ENCODE results near the gene ZMYM5. TPM values are rescaled to one million over a fixed set of nuclear protein-coding genes. Genes with fewer than 3 reads are reported as not detected.
A peak's percentile ranks its signal among the peaks of the same experiment; 100 is the strongest.
"Not testable (repeated sequence)": the region's sequence is repeated elsewhere in the genome, so short reads cannot be mapped to it uniquely, and the experiment has no call there.

Gene ZMYM5
- 24.5 TPM for polyA plus RNA-seq (2012; ENCODE audit: insufficient read depth, insufficient read length, low read depth)

DNA sequence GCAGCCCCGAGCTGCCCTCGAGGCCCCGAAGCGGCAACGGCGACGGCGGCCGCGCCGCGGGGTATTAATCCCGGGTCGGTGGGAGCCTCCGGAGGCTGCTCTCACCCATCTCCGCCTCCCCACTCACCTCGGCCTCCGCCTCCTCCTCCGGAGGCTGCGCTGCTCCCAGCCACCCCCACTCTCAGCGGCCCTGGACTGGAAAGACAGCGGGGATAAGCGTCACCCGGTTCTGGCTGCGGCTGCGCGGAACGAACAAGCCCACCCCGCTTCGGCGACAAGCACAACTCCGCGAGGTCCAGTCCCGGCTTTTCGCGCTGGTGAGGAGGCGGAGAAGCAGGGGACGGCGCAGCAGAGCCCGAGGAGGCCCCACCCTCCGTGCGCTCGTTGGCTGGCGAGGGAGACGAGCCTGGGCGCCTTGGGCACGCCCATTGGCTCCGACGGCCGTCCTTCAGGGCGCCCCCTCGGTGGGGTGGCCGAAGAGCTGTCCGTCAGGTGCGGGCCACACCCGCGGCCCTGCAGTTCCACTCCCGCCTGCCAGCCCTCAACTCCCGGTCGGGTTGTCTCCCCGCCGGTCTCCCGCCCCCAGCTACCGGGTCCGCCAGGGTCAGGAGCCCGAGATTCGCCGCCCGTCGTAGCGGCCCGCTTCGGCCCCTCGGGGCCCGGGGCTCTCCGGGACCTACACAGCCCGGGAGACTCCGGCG is at the start of gene ZMYM5:
Gene ZMYM5, minus strand, starts transcription at position 327 of the 701 bp plus-strand sequence. CDS start 11,469 bp downstream, outside the sequence.
- no peaks in the 10 kb centered on the region for H3K27me3 ChIP-seq
- H3K36me3 ChIP-seq: peaks cover 7% of the 10 kb centered on the region
- no peaks in the 10 kb centered on the region for H3K9me3 ChIP-seq
- peak within 1 kb of the TSS; percentile 94 for H3K4me3 ChIP-seq (ENCODE audit: low read depth, low read length)
- TF ChIP-seq, protein P1, sequence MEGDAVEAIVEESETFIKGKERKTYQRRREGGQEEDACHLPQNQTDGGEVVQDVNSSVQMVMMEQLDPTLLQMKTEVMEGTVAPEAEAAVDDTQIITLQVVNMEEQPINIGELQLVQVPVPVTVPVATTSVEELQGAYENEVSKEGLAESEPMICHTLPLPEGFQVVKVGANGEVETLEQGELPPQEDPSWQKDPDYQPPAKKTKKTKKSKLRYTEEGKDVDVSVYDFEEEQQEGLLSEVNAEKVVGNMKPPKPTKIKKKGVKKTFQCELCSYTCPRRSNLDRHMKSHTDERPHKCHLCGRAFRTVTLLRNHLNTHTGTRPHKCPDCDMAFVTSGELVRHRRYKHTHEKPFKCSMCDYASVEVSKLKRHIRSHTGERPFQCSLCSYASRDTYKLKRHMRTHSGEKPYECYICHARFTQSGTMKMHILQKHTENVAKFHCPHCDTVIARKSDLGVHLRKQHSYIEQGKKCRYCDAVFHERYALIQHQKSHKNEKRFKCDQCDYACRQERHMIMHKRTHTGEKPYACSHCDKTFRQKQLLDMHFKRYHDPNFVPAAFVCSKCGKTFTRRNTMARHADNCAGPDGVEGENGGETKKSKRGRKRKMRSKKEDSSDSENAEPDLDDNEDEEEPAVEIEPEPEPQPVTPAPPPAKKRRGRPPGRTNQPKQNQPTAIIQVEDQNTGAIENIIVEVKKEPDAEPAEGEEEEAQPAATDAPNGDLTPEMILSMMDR (IDR thresholded peaks at IDR 0.05; ENCODE audit: low read depth, low read length): no peak
- peak; percentile 99 for DNase-seq
- no peaks in the 10 kb centered on the region for H3K4me1 ChIP-seq

DNA sequence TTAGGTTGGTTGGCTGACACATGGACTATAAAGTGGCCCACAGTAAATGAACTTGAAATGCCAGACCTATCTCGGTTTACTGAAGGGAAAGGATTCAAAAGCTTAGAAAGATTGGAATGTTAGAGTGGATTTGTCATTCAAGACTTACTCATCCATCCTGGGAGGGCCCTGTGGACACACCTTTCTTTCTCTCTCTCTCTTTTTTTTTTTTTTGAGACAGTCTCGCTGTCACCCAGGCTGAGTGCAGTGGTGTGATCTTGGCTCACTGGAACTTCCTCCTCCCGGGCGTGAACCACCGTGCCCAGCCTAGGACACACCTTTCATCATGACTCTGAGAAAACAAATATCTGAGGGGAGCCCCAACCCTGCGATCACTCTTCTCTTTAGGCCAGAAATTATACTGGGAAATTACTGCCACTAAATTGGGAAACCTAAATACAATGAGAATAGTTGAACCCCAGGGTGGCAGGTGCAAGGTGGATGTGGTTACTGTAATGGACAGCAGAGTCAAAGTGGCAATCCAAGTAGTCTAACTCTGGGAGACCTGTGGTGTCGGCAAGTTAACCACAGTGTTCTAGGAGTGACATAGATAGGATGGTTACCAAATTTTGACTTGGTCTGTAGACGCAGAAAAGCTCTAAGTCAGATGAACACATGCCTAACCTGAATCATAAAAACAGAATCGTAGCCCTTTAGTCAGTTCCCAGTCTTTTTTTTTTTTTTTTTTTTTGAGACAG is 47.1 kb upstream of the ZMYM5 start:
- Histone ChIP-seq H3K4me3 (ENCODE audit: low read depth, low read length) (no peak overlapping the region), H3K27me3 (no peaks in the 10 kb centered on the region), H3K9me3 (no peaks in the 10 kb centered on the region), H3K36me3 (no peaks in the 10 kb centered on the region), H3K4me1 (no peaks in the 10 kb centered on the region)
- TF ChIP-seq, protein P1 (IDR thresholded peaks at IDR 0.05; ENCODE audit: low read depth, low read length): no peak
- no peak for DNase-seq

DNA sequence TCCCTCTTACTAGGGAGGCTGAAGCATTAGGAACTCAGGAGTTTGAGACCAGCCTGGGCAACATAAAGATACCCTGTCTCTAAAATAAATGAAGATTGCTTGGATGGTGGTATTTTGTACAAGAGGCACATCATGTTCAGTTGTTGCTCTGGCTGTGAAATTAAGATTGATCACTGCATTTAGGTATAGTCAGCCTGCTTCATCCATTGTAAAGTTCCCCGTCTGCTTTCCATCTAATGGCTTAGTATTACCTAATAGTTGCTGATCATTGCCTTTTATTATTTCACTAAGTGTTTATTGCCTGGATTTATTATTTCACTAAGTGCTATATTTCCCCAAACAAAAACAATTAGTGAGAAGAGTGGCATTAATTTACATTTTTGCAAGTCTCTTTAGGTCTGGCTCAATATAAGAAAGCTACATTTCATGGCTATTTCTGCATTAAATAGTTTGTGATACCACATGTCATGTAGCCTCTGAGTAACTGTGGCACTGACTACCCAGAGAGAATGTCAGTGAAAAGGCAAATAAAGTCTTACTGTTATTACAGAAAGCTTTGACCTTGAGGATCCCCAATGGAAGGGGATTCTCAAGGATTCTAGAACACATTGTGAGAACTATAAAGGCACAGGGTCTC is 45.0 kb upstream of the ZMYM5 start:
- no peak for DNase-seq
- no peaks in the 10 kb centered on the region for H3K36me3 ChIP-seq
- TF ChIP-seq, protein P1 (IDR thresholded peaks at IDR 0.05; ENCODE audit: low read depth, low read length): no peak

DNA sequence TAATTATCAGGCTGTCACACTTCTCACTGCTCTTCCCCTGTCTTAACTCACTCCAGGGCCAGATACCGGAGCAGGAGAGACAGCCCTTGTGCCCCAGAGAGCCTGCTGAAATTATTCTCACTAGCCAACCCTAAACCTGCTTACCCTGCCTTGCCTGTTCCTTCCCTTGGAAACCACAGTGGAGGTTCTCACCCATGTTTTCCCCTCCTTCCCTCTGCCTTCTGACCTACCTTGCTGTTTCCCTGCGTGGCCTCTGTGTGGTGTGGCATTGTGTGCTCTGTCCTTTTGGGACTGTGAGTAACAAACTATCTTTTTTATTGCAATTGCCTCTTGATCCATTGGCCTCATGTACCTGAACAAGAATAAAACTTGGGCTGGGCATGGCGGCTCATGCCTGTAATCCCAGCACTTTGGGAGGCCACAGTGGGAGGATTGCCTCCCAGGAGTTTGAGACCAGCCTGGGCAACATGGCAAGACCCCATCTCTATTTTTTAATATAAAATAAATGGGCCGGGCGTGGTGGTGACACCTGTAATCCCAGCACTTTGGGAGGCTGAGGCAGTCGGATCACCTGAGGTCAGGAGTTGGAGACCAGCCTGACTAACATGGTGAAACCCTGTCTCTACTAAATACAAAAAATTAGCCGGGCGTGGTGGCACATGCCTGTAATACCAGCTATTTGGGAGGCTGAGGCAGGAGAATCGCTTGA is 42.2 kb upstream of the ZMYM5 start:
- not testable (repeated sequence) for H3K27me3 ChIP-seq; H3K9me3 ChIP-seq; H3K36me3 ChIP-seq; DNase-seq; H3K4me1 ChIP-seq; H3K4me3 ChIP-seq (ENCODE audit: low read depth, low read length)

More for the DNA sequence above, 45.0 kb upstream of the ZMYM5 start:
- Histone ChIP-seq H3K9me3 (no peaks in the 10 kb centered on the region), H3K27me3 (no peaks in the 10 kb centered on the region), H3K4me3 (ENCODE audit: low read depth, low read length) (no peak overlapping the region), H3K4me1 (no peaks in the 10 kb centered on the region)

DNA sequence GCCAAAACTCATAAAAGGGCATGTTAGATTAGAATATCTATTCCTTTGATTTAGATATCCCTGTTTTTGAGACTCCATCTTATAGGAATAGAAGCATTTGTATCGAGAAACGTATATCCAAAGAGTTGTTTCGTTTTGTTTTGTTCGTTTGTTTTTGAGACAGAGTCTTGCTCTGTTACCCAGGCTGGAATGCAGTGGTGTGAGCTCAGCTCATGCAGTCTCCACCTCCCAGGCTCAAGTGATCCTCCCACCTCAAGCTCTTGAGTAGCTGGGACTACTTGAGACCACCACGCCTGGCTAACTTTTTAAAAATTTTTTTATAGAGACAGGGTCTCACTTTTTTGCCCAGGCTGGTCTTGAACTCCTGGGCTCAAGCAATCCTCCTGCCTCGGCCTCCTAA is 26.6 kb upstream of the ZMYM5 start:
- no peak for DNase-seq
- Histone ChIP-seq H3K4me3 (ENCODE audit: low read depth, low read length) (no peak overlapping the region), H3K36me3 (no peaks in the 10 kb centered on the region), H3K4me1 (no peaks in the 10 kb centered on the region), H3K27me3 (no peaks in the 10 kb centered on the region), H3K9me3 (no peaks in the 10 kb centered on the region)
- TF ChIP-seq, protein P1 (IDR thresholded peaks at IDR 0.05; ENCODE audit: low read depth, low read length): no peak

DNA sequence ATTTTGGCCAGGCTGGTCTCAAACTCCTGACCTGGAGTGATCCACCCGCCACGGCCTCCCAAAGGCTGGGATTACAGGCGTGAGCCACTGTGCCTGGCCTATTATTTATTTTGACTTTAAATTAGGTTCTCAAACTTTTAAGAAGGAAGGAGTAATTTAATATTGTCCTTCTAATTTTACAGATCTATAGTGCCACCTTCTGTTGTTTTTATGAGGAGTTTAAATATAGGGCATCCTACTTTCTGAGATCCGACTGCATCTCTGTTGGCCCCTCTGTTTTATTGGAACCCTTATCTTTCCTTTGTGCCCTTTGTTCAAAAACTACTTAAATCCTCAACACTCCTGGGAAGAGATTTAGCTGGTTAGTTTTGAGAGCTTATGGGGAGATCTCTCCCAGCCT is 25.4 kb upstream of the ZMYM5 start:
- Histone ChIP-seq H3K4me3 (ENCODE audit: low read depth, low read length) (no peak overlapping the region), H3K9me3 (no peaks in the 10 kb centered on the region), H3K36me3 (no peaks in the 10 kb centered on the region), H3K27me3 (no peaks in the 10 kb centered on the region), H3K4me1 (no peaks in the 10 kb centered on the region)
- TF ChIP-seq, protein P1 (IDR thresholded peaks at IDR 0.05; ENCODE audit: low read depth, low read length): no peak
- DNase-seq: no peak
